Skeletal muscle tissue (tissue), 4 donors: ENCODE data around the gene PLA2G4F. TPM values are rescaled to one million over a fixed set of nuclear protein-coding genes. Genes with fewer than 3 reads are reported as not detected.

Experiments
- H3K27ac ChIP-seq: one replicate; pipeline ENCODE4 v1.7.0; 2013; ENCODE audit warnings: mild to moderate bottlenecking, low read depth, low read length, inconsistent platforms
- H3K27me3 ChIP-seq, 3 donors: one replicate each; pipeline ENCODE4 v1.7.0; 2013; ENCODE audit warnings: low read length in 3 of 3; ENCODE audit not compliant: control insufficient read depth in 3 of 3, insufficient read depth in 3 of 3
- H3K36me3 ChIP-seq, 3 donors: one replicate each; pipeline ENCODE4 v1.7.0; 2013; ENCODE audit warnings: low read length in 3 of 3; ENCODE audit not compliant: control insufficient read depth in 3 of 3, insufficient read depth in 3 of 3
- H3K4me1 ChIP-seq, 3 donors: one replicate each; pipeline ENCODE4 v1.7.0; 2013; ENCODE audit warnings: low read length in 3 of 3, mild to moderate bottlenecking in 3 of 3; ENCODE audit not compliant: control insufficient read depth in 3 of 3, insufficient read depth in 3 of 3
- H3K4me3 ChIP-seq, 3 donors: one replicate each; pipeline ENCODE4 v1.7.0; 2013; ENCODE audit warnings: low read length in 3 of 3
- H3K9ac ChIP-seq, 3 donors: one replicate each; pipeline ENCODE4 v1.7.0; 2013; ENCODE audit warnings: low read length in 3 of 3, mild to moderate bottlenecking in 3 of 3, moderate library complexity in 2 of 3, low read depth in 1 of 3
- H3K9me3 ChIP-seq, 3 donors: one replicate each; pipeline ENCODE4 v1.7.0; 2013; ENCODE audit warnings: low read length in 3 of 3; ENCODE audit not compliant: control insufficient read depth in 3 of 3
- total RNA-seq: library from RNA; depleted of rRNA; stranded (reverse); fragments of >200 nt; gene quantifications from one replicate; pipeline ENCODE4 v1.2.3, GENCODE V29; 2014
- donor health status: Osteomylitis.

The PLA2G4F gene
- total RNA-seq = not detected

DNA sequence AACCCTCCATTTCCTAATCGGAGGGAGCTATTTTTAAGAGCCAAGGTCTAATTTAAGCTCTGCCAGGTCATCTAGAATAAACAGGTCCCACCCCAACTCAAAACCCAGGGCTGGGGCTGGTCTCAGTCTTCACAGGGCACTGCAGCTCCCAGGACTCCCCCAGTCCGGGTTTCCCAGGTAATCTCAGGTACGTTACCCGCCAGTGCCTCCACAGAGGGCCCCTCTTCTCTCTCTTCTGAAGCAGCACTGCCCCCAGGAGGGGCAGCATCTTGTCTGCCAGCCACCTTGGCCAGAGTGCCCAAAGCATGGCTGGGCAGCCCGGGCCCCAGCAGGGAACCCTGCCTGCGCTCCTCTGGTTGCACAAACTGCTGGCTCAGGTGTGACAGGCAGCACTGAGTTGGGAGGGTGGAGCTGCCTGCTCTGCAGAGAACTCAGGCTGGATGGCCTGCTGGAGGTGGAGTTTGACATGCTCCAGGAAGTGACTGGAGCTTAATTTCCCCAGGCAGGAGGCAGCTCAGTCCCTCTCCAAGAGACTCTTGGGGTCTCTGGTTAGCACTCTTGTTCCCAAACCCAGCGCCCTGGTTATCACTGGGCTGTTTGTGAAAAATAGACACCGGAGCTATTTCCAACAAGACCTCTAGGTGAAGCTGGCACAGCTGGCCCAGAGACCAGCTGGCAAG, at the start of gene PLA2G4F:
Gene PLA2G4F (minus strand): TSS at position 394 of the 680 bp plus-strand sequence. CDS start 87 bp downstream, at position 307.
- peaks cover 18 to 26% (median 18%) of the 10 kb centered on the region in 3 donors for H3K36me3 ChIP-seq
- peak within 1 kb of the TSS; percentile 69 to 77 (median 73) for H3K9ac ChIP-seq
- H3K27ac ChIP-seq = peak within 1 kb of the TSS; percentile 92
- H3K4me3 ChIP-seq = peak within 1 kb of the TSS; percentile 34 to 67 (median 67)
- peaks cover 45 to 77% (median 65%) of the 10 kb centered on the region in 3 donors for H3K4me1 ChIP-seq
- no peaks in the 10 kb centered on the region for H3K27me3 ChIP-seq
- H3K9me3 ChIP-seq = no peaks in the 10 kb centered on the region

DNA sequence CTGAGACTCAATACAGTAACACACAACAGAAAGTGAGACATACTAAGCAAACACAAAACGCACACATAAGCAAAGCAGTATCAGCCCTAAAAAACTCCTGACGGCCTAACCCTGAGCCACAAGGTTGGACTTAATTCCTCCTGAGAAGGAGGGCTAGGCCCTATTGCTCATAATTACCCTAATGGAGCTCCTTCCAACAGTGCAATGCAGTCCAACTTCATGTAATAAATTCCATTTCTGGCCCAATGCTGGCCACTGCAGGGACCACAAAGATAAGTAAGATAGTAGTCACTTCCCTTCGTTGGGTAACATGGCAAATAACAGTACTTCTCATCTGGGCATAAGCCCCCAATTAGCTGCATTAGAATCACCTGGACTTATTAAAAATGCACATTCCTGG, 47.5 kb upstream of the PLA2G4F start:
- H3K27me3 ChIP-seq = no peaks in the 10 kb centered on the region
- no peaks in the 10 kb centered on the region for H3K9me3 ChIP-seq
- H3K9ac ChIP-seq = no peak overlapping the region

DNA sequence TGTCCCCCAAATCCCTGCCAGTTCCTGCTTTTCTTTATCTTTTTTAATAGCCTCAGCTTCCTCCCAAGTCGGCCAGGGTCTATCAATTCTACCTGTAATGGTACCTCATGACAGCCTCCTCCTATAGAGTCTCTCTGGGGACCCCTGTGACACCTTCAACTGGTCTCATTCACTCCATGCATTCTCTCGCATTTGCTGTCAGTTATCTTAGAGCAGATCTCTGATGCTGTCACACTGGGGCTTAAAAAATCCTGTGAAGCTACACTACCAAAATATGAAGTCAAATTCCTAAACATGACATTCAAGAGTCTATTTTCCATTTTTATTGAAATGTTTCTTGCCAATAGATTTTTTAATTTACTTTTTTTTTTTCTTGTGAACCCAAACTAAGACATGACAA, 46.2 kb upstream of the PLA2G4F start:
- H3K9ac ChIP-seq = no peak overlapping the region
- no peak overlapping the region for H3K27ac ChIP-seq
- no peaks in the 10 kb centered on the region for H3K27me3 ChIP-seq
- H3K4me1 ChIP-seq = peaks cover 7 to 16% (median 16%) of the 10 kb centered on the region in 3 donors
- H3K4me3 ChIP-seq = no peak overlapping the region
- H3K9me3 ChIP-seq = no peaks in the 10 kb centered on the region
- peaks cover 6 to 13% (median 7%) of the 10 kb centered on the region in 3 donors for H3K36me3 ChIP-seq

More for the DNA sequence above, 47.5 kb upstream of the PLA2G4F start:
- H3K36me3 ChIP-seq = peaks cover 6 to 9% (median 6%) of the 10 kb centered on the region in 3 donors
- H3K27ac ChIP-seq = no peak overlapping the region
- H3K4me1 ChIP-seq = peaks cover 7 to 20% (median 16%) of the 10 kb centered on the region in 3 donors
- H3K4me3 ChIP-seq = no peak overlapping the region

DNA sequence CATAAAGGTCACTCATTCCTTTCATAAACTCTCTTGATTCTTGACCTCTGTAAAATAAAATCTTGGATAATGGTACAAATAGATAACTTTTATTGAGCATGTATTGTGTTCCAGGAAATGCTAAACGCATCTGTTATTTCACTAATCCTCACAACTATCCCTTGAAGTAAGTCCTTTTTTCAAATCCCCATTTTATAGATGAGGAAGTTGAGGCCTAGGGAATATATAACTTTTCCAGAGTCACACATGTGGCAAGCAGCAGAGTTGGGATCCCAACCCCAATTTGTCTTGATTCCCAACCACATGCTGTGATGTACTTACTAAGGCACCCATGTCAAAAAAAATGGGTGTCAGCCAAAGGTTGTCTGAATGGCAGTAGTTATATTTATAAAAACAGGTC, 45.4 kb upstream of the PLA2G4F start:
- Histone ChIP-seq H3K36me3 (peaks cover 8 to 13% (median 12%) of the 10 kb centered on the region in 3 donors), H3K27me3 (no peaks in the 10 kb centered on the region), H3K4me3 (no peak overlapping the region), H3K9ac (no peak overlapping the region), H3K4me1 (peaks cover under 1 to 8% (median 8%) of the 10 kb centered on the region in 3 donors), H3K27ac (no peak overlapping the region), H3K9me3 (no peaks in the 10 kb centered on the region)

DNA sequence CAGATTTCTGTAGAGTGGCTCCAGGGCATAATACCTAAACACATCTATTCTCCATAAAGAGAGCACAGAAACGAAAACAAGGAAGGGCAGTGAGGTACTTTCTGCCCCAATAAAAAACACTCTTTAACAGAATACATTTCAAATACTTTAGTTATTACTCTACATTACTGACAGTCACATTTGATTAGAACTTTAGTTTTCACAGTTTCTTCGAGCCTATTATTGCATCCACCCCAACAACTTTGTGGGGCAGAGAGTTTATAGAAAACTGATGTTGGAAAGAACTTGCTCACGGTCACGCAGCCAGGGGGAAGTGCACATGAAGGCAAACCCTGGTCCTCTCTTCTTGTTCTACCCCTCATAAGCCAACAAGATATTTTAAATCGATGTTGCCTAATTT, 42.7 kb upstream of the PLA2G4F start:
- Histone ChIP-seq H3K4me3 (no peak overlapping the region), H3K9ac (no peak overlapping the region), H3K36me3 (peaks cover 10 to 13% (median 12%) of the 10 kb centered on the region in 3 donors), H3K27ac (no peak overlapping the region), H3K27me3 (no peaks in the 10 kb centered on the region), H3K4me1 (no peaks in the 10 kb centered on the region), H3K9me3 (no peaks in the 10 kb centered on the region)

- no peak overlapping the region for H3K4me3 ChIP-seq
- H3K27ac ChIP-seq = no peak overlapping the region
- no peaks in the 10 kb centered on the region for H3K9me3 ChIP-seq
- H3K9ac ChIP-seq = no peak overlapping the region
- peaks cover 9 to 12% (median 10%) of the 10 kb centered on the region in 3 donors for H3K36me3 ChIP-seq
- no peaks in the 10 kb centered on the region for H3K4me1 ChIP-seq
- H3K27me3 ChIP-seq = no peaks in the 10 kb centered on the region
Measured at GRCh38 chr15:42198516-42198915, 42.1 kb upstream of the PLA2G4F start.

DNA sequence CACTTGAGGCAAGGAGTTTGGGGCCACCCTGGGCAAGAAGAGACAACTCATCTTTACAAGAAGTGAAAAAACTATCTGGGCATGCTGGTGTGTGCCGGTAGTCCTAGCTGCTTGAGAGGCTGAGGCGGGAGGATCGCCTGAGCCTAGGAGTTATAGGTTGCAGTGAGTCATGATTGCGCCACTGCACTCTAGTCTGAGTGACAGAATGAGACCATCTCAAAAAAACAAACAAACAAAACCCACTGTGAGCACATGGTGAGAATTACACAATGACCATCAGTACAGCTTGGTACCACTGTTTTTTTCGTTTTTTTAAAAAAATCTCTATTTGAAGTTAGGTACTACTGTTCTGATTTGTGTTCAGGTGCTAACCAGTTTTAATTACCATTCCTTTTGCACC, 38.1 kb upstream of the PLA2G4F start:
- H3K36me3 ChIP-seq = peaks cover 20 to 31% (median 29%) of the 10 kb centered on the region in 3 donors
- no peak overlapping the region for H3K9ac ChIP-seq
- no peaks in the 10 kb centered on the region for H3K27me3 ChIP-seq
- no peak overlapping the region for H3K27ac ChIP-seq
- no peak overlapping the region for H3K4me3 ChIP-seq
- H3K9me3 ChIP-seq = no peaks in the 10 kb centered on the region
- no peaks in the 10 kb centered on the region for H3K4me1 ChIP-seq

DNA sequence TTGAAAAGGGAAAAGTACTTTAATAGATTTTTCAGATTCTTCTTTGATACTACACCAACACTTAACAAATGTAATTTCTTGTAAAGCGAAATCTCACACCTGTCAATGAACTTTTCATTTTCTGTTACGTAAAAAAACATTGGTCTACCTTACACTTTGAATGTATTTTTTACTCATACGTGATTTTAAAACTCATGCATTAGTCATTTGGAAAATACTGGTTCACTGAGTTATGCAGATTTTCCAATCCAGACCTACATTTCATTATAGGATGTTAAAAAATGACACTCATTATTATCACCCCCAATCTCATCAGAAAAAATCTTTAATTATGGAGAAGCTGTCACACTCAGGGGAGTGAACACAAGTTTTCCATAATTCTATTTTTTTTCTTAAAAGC, 36.9 kb upstream of the PLA2G4F start:
- H3K36me3 ChIP-seq = peaks cover 14 to 36% (median 30%) of the 10 kb centered on the region in 3 donors
- no peaks in the 10 kb centered on the region for H3K27me3 ChIP-seq
- H3K27ac ChIP-seq = no peak overlapping the region
- no peak overlapping the region for H3K9ac ChIP-seq
- H3K4me1 ChIP-seq = no peaks in the 10 kb centered on the region
- no peak overlapping the region for H3K4me3 ChIP-seq
- no peaks in the 10 kb centered on the region for H3K9me3 ChIP-seq

- Histone ChIP-seq H3K9ac (no peak overlapping the region), H3K9me3 (no peaks in the 10 kb centered on the region), H3K4me3 (no peak overlapping the region), H3K4me1 (no peaks in the 10 kb centered on the region), H3K27ac (no peak overlapping the region), H3K36me3 (peaks cover 18 to 47% (median 41%) of the 10 kb centered on the region in 3 donors), H3K27me3 (no peaks in the 10 kb centered on the region)
Measured at GRCh38 chr15:42191610-42192346, 35.3 kb upstream of the PLA2G4F start.

- no peaks in the 10 kb centered on the region for H3K4me1 ChIP-seq
- no peaks in the 10 kb centered on the region for H3K27me3 ChIP-seq
- H3K4me3 ChIP-seq = no peak overlapping the region
- no peak overlapping the region for H3K9ac ChIP-seq
- H3K9me3 ChIP-seq = no peaks in the 10 kb centered on the region
- H3K27ac ChIP-seq = no peak overlapping the region
- peaks cover 24 to 59% (median 51%) of the 10 kb centered on the region in 3 donors for H3K36me3 ChIP-seq
Measured at GRCh38 chr15:42190370-42190769, 33.9 kb upstream of the PLA2G4F start.
